ENCODE measurements around the gene BICRA. TPM values are rescaled to one million over a fixed set of nuclear protein-coding genes. Genes with fewer than 3 reads are reported as not detected.
A peak's percentile ranks its signal among the peaks of the same experiment; 100 is the strongest.

The BICRA gene
- total and polyA plus RNA-seq, 4 donors, result 0.88 to 17.9 (median 12.3) TPM

GRCh38 chr19:47701717-47702552 lies 93.0 kb downstream of the BICRA start:
- ATAC-seq (ENCODE audit: low FRiP score) (no peak), DNase-seq (no peak)
- Histone ChIP-seq H3K27ac (ENCODE audit: low read depth in 1 of 2, low read length in 2 of 2) (no peak overlapping the region), H3K4me1 (ENCODE audit: control insufficient read depth in 1 of 2, insufficient read depth in 2 of 2, low read length in 2 of 2) (no peaks in the 10 kb centered on the region), H3K4me3 (ENCODE audit: low read length in 2 of 2) (no peak overlapping the region), H3K9me3 (ENCODE audit: control insufficient read depth, low read length) (no peaks in the 10 kb centered on the region), H3K27me3 (ENCODE audit: control insufficient read depth in 1 of 2, insufficient read depth in 2 of 2, low read length in 1 of 2) (no peaks in the 10 kb centered on the region), H3K36me3 (ENCODE audit: control insufficient read depth in 1 of 2, insufficient read depth in 2 of 2, low read length in 1 of 2) (peaks cover 2 to 7% of the 10 kb centered on the region in 2 donors)
- intact Hi-C loops (cut with DNase I), result no loop called here
- WGBS, 2 donors, result 94% methylated on average over 83 to 91 of the region's 91 CpGs

- no peak for ATAC-seq (ENCODE audit: low FRiP score)
- H3K4me1 ChIP-seq (ENCODE audit: control insufficient read depth in 1 of 2, insufficient read depth in 2 of 2, low read length in 2 of 2), result no peaks in the 10 kb centered on the region
- no peak overlapping the region for H3K4me3 ChIP-seq (ENCODE audit: low read length in 2 of 2)
- H3K9me3 ChIP-seq (ENCODE audit: control insufficient read depth, low read length), result no peaks in the 10 kb centered on the region
- 81 to 83% methylated on average over 18 of the region's 18 CpGs for WGBS, 2 donors
- intact Hi-C loops (cut with DNase I), result no loop called here
- peaks cover 2 to 7% of the 10 kb centered on the region in 2 donors for H3K36me3 ChIP-seq (ENCODE audit: control insufficient read depth in 1 of 2, insufficient read depth in 2 of 2, low read length in 1 of 2)
- no peaks in the 10 kb centered on the region for H3K27me3 ChIP-seq (ENCODE audit: control insufficient read depth in 1 of 2, insufficient read depth in 2 of 2, low read length in 1 of 2)
- no peak for DNase-seq
- no peak overlapping the region for H3K27ac ChIP-seq (ENCODE audit: low read depth in 1 of 2, low read length in 2 of 2)
These were observed 93.7 kb downstream of the BICRA start for GRCh38 chr19:47702671-47703070.

- 88 to 91% methylated on average over 5 of the region's 5 CpGs for WGBS, 2 donors
- DNase-seq, result no peak
- Histone ChIP-seq H3K36me3 (ENCODE audit: control insufficient read depth in 1 of 2, insufficient read depth in 2 of 2, low read length in 1 of 2) (peaks cover 2 to 7% of the 10 kb centered on the region in 2 donors), H3K27ac (ENCODE audit: low read depth in 1 of 2, low read length in 2 of 2) (no peak overlapping the region), H3K4me1 (ENCODE audit: control insufficient read depth in 1 of 2, insufficient read depth in 2 of 2, low read length in 2 of 2) (no peaks in the 10 kb centered on the region), H3K9me3 (ENCODE audit: control insufficient read depth, low read length) (no peaks in the 10 kb centered on the region), H3K27me3 (ENCODE audit: control insufficient read depth in 1 of 2, insufficient read depth in 2 of 2, low read length in 1 of 2) (no peaks in the 10 kb centered on the region), H3K4me3 (ENCODE audit: low read length in 2 of 2) (no peak overlapping the region)
- ATAC-seq (ENCODE audit: low FRiP score), result no peak
- intact Hi-C loops (cut with DNase I), result no loop called here
These were observed 94.4 kb downstream of the BICRA start for GRCh38 chr19:47703301-47703700.

- DNase-seq (no peak), ATAC-seq (ENCODE audit: low FRiP score) (no peak)
- H3K9me3 ChIP-seq (ENCODE audit: control insufficient read depth, low read length), result no peaks in the 10 kb centered on the region
- no peak overlapping the region for H3K27ac ChIP-seq (ENCODE audit: low read depth in 1 of 2, low read length in 2 of 2)
- no peaks in the 10 kb centered on the region for H3K27me3 ChIP-seq (ENCODE audit: control insufficient read depth in 1 of 2, insufficient read depth in 2 of 2, low read length in 1 of 2)
- intact Hi-C loops (cut with DNase I), result loop anchor here in 1 of 2 donors (2.0 kb wide), 1 partner anchor 269 kb away; no protein-coding TSS in a partner anchor
- 84 to 87% methylated on average over 11 of the region's 11 CpGs for WGBS, 2 donors
- H3K36me3 ChIP-seq (ENCODE audit: control insufficient read depth in 1 of 2, insufficient read depth in 2 of 2, low read length in 1 of 2), result peaks cover 2 to 3% of the 10 kb centered on the region in 2 donors
- H3K4me1 ChIP-seq (ENCODE audit: control insufficient read depth in 1 of 2, insufficient read depth in 2 of 2, low read length in 2 of 2), result no peaks in the 10 kb centered on the region
- H3K4me3 ChIP-seq (ENCODE audit: low read length in 2 of 2), result no peak overlapping the region
These were observed 95.1 kb downstream of the BICRA start for GRCh38 chr19:47704024-47704423.

- 94 to 96% methylated on average over 3 of the region's 3 CpGs for WGBS, 2 donors
- intact Hi-C loops (cut with DNase I), result loop anchor here in 1 of 2 donors (2.0 kb wide), 1 partner anchor 270 kb away; no protein-coding TSS in a partner anchor
- ATAC-seq (ENCODE audit: low FRiP score) (no peak), DNase-seq (no peak)
- Histone ChIP-seq H3K36me3 (ENCODE audit: control insufficient read depth in 1 of 2, insufficient read depth in 2 of 2, low read length in 1 of 2) (peaks cover 2 to 3% of the 10 kb centered on the region in 2 donors), H3K27ac (ENCODE audit: low read depth in 1 of 2, low read length in 2 of 2) (no peak overlapping the region), H3K4me3 (ENCODE audit: low read length in 2 of 2) (no peak overlapping the region), H3K9me3 (ENCODE audit: control insufficient read depth, low read length) (no peaks in the 10 kb centered on the region), H3K27me3 (ENCODE audit: control insufficient read depth in 1 of 2, insufficient read depth in 2 of 2, low read length in 1 of 2) (no peaks in the 10 kb centered on the region), H3K4me1 (ENCODE audit: control insufficient read depth in 1 of 2, insufficient read depth in 2 of 2, low read length in 2 of 2) (no peaks in the 10 kb centered on the region)
These were observed 95.7 kb downstream of the BICRA start for GRCh38 chr19:47704656-47705055.

- H3K4me3 ChIP-seq (ENCODE audit: low read length in 2 of 2), result no peak overlapping the region
- intact Hi-C loops (cut with DNase I), result no loop called here
- no peaks in the 10 kb centered on the region for H3K36me3 ChIP-seq (ENCODE audit: control insufficient read depth in 1 of 2, insufficient read depth in 2 of 2, low read length in 1 of 2)
- no peak overlapping the region for H3K27ac ChIP-seq (ENCODE audit: low read depth in 1 of 2, low read length in 2 of 2)
- DNase-seq, result peak; percentile 73 to 90
- H3K9me3 ChIP-seq (ENCODE audit: control insufficient read depth, low read length), result no peaks in the 10 kb centered on the region
- H3K4me1 ChIP-seq (ENCODE audit: control insufficient read depth in 1 of 2, insufficient read depth in 2 of 2, low read length in 2 of 2), result no peaks in the 10 kb centered on the region
- no peaks in the 10 kb centered on the region for H3K27me3 ChIP-seq (ENCODE audit: control insufficient read depth in 1 of 2, insufficient read depth in 2 of 2, low read length in 1 of 2)
- WGBS, 2 donors, result 22% methylated on average over 22 of the region's 22 CpGs
- peak; percentile 85 for ATAC-seq (ENCODE audit: low FRiP score)
These were observed 98.4 kb downstream of the BICRA start for GRCh38 chr19:47707135-47707925.

GRCh38 chr19:47711652-47712242 lies 102.8 kb downstream of the BICRA start:
- intact Hi-C loops (cut with DNase I), result loop anchor here (2.0 to 10.0 kb wide), 3 partner anchors 33 to 77 kb away; partner anchors contain the start of gene NOP53 (in 1 of the 2)

More at GRCh38 chr19:47711652-47712242, 102.8 kb downstream of the BICRA start:
- H3K36me3 ChIP-seq (ENCODE audit: control insufficient read depth in 1 of 2, insufficient read depth in 2 of 2, low read length in 1 of 2), result no peaks in the 10 kb centered on the region
- no peak overlapping the region for H3K27ac ChIP-seq (ENCODE audit: low read depth in 1 of 2, low read length in 2 of 2)
- H3K4me3 ChIP-seq (ENCODE audit: low read length in 2 of 2), result no peak overlapping the region
- no peak for ATAC-seq (ENCODE audit: low FRiP score)
- DNase-seq, result no peak
- H3K4me1 ChIP-seq (ENCODE audit: control insufficient read depth in 1 of 2, insufficient read depth in 2 of 2, low read length in 2 of 2), result no peaks in the 10 kb centered on the region
- 75 to 78% methylated on average over 8 of the region's 8 CpGs for WGBS, 2 donors
- H3K27me3 ChIP-seq (ENCODE audit: control insufficient read depth in 1 of 2, insufficient read depth in 2 of 2, low read length in 1 of 2), result no peaks in the 10 kb centered on the region
- H3K9me3 ChIP-seq (ENCODE audit: control insufficient read depth, low read length), result no peaks in the 10 kb centered on the region
